CD4-positive, alpha-beta T cell treated with Interleukin-17A for 4 hours (primary cell): ENCODE measurements around the gene PELI2.

ENCODE experiments used
- DNase-seq: peaks from one replicate; pipeline ENCODE4 v3.0.0-alpha.2; 2020; ENCODE audit warnings: mixed read lengths

PELI2 gene

DNA sequence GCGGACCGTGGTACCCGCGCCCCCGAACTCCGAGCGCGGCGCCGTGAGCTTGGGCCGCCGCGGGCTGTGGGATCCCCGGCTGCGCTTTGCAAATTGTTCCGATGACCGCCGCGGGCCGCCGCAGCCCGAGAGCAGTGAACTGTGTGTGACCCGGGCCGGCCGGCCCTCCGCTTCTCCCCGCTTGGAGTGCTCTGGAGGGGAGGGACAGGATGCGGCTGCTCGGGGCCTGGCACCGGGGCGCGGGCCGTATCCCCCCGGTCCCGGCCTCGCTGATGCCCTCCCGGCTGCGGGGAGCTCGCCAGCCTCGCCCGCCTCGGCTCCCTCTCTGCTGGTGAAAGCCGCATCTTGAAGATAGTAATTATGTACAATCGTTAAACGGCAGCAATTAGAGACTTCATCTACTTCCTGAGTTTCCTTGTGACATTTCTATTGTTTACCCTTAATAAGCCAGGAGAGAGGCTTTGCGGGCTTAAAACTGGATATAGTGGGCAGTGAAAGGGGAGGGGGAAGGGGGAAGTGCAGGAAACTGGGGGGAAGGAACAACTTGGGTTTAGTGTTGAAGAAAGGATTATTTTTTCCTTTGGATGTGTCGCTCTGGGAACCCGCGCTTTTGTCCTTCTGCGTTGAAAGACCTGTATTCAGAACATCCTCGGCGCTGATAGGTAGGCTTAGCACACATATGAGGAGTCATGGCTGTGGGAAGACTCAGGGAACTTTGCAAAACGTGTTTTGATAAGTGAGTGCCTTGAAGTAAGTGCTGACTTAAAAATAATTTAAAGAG is 1.2 kb downstream of the PELI2 start:
- DNase-seq, result peak; percentile 41

DNA sequence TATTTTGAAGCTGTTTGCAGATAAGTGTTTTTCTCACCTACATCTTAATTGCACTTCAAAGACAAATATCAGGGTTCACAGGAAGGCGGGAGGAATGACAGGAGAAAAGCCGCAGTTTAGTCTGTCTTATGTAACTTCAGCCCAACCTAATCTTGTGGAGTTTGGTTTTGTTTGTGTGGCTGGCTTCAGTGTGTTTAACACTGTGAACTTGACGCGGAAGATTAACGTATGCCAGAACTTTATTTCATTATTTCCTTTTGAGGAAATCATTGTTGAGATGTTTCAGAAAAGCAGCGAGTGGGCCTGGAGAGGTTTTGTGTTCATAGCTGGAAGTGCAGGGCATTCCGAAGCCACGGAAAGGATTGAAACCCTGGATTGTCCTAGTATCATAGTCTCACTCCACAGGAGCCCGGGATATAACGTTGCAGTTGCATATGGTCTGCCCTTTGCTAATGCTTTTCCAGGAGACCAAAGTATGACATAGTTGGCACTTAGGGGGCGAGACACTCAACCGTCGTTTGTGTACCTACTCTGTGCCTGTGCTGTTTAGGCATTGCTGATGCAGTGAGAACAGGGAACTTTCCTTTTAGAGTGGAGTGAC is 2.0 kb downstream of the PELI2 start:
- peak; percentile 15 for DNase-seq

DNA sequence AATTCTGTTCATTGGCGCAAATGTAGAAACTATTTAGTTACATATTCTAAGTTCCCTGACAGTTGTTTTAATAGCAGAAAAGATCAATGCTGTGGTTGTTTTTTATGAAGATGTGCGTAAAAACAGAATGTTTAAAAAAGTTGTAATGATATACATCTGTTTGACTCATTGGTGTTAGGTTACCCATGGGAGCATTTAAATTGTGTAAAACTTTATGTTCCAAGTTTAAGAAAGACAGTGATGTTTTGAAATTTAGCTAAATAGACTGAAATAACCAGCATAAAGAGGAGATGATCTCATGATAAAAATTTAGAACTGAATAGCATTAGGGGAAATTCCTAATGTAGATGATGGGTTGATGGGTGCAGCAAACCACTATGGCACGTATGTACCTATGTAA is 3.6 kb downstream of the PELI2 start:
- DNase-seq, result no peak

DNA sequence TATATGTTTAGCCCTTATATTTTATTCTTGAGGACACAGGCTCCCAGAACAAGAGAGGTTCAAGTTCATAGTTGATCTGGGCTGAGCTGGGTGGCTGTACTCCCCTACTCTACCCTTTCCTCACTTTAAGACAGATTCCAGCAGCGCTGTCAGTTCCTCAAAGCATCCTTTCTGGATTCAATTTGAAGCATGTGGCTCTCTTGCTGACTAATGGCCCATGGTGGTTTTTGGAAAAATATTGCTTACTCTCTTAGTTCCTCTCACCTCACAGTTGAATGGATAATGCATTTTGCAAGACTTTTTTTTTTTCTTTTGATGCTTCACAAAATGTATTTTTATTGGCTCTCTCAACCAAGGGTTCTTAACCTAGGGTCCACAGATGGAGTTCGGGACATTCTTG is 4.1 kb downstream of the PELI2 start:
- DNase-seq, result no peak

DNA sequence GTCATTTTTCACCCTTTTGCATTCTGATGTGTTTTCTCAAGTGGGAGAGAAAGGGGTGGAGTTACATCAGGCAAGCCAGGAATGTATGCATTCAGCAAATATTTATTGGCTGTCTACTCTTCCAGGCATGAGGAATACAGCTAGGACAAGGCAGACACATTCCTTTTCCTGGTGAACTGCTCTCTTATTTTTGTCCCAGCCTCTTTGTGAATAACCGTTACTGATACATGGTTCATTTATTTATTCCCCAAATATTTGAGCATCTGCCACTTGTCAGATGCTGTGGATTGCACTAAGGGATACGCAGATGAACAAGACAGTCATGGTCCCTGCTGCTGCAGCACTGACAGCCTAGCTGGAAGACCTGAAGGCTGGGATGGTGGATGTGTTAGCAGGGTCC is 6.1 kb downstream of the PELI2 start:
- no peak for DNase-seq

DNA sequence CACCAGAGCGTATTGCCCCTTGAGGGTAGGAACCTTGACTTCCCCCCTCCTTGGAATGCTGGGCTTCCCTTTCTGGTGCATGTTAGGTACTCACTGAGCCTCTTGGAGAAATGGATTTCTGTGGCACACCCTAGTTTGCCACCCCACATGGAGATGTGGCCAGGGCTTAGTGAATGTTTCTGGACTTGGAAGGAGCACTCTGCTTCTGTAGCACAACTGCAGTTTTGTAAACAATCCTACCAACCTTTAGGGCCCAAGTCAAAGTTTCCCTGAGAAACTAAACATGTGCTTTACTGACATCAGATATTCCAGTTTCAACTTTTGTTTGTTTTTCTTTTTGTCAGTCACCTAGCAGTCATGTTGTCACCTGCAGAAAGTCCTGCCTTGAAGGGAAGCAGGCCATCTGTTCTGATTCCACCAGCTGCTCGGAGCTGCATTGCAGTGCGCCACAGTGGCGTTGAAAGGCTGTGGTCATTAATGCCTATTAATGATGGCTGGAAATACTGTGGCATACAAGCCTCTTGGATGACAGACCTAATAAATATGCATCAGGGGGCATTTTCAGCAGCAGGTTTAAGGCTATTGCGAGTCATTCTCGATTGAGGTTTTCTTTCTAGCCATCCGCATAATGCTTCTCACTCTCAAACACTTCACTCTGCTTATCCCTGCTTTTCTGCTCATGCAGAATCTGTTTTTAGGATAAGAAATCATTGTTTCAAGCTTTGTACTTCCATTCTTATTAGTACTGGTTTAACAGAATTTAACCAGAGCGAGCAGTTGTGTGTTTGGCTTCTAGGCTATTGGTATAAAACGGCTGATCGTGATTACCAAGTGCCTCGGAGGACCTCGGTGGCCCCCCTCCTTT is 7.8 kb downstream of the PELI2 start:
- DNase-seq, result no peak

DNA sequence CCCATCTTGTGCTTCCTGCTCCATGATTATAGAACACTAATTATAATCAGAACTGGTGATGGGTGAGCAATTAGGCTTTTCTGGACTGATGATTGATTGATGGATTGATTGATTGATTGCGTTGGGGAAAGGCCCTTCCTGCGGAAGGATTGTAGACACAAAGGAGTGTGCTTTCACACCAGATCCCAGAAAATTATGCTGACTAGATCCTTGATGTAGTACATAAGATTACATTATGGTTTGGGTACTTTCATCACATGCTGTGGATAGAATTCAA is 8.4 kb downstream of the PELI2 start:
- no peak for DNase-seq

DNA sequence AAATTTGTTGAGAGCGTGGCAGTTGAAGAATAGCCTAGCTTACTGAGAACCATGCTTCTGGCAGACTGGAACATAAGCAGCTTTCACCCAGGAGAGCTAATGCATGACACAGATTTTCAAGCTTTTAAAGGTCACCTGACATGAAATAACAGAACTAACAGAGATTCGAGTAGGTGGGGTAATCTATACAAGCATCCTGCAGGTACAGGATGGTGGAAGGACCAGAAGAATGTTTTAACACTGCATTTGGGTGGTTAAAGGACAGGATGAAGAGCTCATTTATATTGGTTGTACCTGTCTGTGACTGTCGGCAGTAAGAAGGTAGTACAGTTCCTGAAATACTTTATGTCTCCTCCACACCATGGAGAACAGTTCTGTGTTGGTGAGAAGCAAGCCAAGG is 8.9 kb downstream of the PELI2 start:
- no peak for DNase-seq

DNA sequence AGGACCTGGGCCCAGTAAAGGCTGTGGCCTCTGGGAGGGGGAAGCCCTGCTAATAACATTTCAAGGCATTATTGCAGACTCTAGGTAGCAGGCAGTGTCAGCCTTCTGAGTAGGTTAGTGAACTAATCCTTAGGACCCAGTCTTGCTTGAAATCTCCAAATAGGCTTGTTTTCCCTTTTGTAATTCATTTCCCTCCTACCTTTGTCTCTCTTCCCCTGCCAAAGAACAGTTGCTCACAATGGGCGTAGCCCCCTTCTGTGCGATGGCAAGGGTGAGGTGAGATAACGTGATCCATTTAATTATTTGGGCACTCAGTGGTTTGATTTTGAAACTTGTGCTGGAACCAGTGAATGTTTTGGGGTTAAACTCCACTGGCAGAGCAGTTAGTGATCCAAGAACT is 10.9 kb downstream of the PELI2 start:
- no peak for DNase-seq

DNA sequence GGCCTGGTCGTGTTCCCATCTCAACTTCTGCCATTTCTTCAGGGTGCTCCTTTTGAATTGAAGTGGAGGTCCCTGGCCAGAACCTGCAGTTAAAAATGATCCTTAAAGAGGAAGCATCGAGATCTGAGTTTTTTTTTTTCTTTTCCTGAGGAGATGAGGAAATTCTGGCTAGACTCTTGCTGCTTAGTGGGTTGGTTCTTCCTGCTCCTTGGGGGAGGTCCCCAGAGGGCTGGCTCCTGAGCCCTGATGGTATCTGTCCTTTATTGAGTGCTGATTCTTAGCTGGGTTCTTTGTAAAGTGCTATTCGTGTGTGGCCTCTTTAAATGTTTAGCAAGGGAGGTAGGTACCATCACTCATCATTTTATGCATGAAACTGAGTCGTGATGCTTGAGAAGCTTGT is 11.7 kb downstream of the PELI2 start:
- no peak for DNase-seq

DNA sequence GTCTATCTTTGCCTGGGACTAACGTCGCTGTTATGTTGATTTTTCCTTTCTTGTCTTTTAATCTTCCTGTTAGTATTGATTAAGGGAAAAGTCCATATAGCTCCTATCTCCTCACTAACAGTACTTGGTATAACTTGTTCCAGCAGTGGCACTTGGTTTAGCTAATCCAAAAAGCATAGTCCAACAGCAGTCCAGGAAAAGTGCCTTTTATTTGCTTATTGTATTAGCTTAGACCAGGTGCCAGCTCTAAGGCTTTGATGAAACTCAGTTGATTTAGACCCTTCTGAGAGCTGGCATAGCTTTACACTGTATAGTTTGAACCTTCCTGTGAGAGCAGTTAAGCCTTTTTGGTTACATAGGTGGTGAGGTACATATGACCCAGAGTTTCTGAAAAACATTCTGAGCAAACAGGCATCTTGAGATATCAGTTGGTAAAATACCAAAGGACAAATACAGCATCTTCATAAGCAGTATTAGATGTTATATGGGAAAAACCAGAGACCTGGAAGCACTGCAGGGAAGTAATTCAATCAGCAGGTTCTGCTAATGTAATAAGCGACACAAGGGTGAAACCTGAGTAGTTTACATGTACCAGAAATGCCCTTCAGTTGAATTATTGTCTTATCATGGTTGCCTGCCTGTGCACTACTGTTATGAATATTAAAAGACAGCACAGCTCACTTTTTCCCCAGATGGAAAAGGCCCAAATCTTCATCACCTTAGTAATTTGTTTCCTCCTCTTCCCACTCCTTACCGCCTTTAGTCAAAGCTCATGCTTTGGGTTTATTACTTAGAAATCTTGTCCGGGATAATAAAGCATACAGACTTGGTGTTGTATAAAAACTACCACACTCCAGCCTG is 13.0 kb downstream of the PELI2 start:
- no peak for DNase-seq

DNA sequence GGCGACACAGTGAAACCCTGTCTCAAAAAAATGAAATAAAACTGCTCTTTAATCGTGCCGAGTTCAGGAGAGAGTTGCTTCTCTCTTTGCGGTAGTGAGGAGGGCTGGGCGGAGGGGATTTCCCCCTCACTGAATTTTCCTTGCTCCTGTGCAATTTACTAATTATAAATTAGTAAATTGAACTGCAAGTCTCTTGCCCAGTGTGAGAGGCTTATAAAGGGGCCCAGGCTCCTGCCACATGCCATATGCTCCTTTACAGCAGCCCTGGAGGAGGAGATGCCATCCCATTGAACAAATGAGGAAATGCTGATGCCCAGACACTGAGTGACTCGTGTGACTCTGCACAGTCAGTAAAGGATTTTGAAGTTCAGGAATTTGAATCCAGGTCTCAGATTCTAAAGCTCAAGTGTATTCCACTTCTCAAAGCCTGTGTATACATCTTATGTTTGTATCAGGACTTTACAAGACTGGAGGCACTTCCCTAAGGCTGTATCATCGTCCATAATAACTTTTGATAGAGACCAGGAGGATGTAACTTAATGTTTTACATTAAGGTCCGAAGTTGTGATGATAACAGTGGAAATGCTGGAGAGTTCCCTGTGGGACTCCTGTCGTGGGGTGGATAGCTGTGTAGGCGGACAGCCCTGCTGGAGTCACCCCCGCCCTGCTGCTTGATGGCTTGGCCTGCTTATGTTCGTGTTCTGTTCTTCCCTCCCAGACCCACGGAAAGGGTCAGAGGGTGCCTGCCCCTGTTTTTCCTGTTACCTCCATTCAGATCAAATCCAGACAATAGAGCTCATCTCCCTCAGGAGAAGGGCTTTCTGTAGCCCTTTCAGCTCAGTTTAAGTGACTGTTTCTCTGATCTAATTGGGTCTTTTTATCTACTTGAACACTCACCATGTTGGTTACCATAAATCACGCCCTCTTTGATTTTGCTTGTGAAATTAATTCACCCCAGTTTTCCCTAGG is 13.9 kb downstream of the PELI2 start:
- no peak for DNase-seq

DNA sequence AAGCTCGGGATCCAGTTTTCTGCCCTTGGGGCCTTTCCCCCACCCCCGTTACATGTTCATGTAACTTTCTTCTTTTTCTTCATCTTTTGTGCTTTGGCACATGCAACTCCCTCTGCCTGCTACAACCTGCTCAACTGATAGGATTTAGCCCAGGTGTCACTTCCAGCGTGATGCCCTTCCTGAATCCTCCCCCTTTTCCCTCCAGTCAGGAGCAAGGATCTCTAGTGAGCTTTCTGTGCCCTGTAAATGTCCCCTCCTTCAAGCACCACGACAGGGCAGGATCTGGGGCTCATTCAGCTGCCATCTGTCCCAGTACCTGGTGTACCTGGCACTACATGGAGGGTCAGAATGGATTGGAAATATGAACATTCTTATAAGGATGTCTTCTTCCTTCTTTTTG is 15.3 kb downstream of the PELI2 start:
- DNase-seq, result no peak

DNA sequence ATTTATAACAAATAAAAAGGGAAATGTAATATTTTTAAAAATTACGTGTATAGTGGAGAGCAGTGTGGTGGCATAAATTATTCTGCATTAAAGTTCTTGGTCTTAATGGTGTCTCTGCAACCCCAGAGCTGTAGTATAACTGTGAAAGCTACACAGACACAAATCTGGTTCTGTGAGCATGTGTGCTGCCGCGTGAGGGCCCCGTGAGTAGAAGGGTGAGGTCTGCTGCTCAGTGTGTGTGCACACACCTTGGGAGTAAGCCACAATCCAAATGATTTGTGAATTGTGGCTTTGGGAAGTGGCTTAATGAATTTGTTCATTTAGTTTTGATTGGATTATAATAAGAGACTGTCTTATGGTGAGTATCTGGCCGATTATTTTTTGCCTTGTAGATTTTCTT is 16.8 kb downstream of the PELI2 start:
- no peak for DNase-seq

DNA sequence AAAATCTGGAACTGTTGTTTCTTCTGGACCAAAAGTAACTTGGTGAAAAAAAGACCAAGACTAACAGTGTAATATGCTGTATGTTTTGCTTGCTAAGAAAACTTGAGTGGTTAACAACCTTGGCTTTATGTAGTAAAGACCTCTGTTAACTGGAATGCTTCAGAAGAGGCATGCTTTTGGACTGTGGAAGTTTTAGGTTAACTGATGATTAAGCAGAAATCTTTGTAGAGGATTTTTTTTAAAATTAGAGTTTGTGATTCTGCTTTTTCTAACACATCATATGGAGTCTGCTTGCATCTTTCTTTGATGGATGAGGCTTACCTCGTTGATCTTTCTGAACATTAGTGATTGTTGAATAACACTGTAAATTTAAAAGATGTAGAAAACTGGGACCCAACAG is 17.5 kb downstream of the PELI2 start:
- DNase-seq, result no peak

DNA sequence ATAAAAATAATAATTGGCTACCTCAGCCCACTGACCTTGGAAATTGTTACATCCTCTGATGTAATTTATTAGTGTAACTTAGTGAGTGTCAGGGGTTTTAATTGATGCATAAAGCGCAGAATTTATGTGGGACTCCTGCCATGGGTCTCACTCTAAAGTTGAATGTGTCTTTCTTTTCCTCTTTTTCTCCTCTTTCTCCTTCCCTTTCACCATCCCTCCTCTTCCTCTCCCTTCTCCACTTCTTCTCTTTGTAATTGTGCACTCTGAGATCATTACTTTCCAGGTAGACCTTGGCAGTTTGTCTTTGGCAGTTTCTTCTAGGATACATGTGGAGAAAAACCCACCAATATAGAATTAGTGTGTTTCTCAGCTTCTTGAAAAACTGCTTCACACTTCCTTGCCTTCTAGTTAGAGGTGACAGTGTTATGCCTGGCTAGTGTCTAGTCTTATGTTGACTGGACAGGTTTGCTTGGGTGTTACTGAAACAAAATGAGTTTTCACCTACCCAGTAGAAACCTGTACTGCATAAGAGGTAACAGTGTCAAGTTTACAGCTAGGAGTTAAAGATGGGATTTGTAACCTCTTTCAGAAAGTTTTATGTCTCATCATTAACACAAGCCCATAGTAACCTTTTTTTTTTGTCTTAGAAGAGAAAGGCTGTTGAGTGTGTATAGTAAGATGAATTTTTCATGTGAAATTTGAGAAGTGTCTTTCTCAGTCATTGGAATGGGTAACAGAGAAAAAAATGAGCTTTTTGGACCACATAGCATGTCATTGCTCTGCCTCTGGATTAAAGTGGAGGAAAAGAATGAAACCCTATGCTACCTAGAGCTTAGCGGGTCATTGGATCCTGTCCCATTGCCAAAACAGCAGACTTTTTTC is 18.6 kb downstream of the PELI2 start:
- DNase-seq, result no peak

DNA sequence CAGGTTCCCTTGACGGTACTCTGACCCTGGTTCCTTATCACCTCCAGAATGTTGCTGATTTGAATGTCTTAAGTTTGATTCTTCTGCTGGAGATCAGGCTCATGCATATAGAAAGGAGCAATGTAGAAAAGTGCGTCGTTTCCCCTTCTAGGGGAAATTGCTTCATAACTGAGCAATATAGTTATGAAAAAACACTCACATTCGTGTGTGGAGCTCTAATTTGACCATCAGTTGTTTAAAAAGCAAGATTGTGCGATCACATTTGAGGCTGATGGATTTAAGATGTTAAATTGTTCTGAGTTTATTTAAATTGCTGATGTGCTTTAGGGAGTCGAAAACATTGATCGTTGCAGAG is 19.2 kb downstream of the PELI2 start:
- DNase-seq, result no peak

DNA sequence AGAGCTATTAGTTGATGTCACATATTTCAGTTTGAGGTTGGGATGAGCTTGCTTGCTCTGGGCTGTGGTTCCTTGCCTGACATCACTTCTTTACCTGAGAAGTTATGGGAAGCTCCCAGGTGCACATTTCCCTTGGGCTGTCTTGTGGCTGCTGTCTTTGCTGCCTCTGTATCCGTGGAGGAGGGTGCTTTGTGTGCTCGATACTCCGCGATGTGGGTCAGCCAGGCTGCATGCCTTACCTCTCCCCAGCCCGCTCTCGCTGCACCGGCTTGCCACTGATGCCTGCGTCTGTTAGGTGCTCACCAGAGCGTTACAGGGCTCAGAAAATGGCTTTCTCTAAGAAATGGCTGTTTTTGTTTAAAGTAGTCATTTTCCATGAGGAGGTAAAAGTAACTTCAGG is 19.6 kb downstream of the PELI2 start:
- no peak for DNase-seq

DNA sequence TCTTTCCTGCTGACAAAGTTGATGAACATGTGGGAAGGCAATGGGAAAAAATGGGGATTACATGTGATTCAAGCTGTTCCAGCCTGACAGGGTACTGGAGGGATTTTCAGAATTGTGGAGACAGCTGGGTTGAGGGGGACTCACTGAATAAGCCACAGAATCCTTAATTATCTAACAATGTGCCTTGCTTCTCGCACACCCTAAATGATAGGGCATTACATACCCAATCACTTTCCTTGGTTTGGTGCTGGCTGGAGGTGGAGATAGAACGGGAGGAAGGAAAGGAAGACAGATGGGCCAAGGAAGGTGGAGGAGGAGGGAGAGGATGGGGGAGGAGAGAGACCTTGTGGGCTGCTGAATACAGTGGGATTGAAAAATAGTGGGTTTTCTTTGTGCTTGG is 20.7 kb downstream of the PELI2 start:
- no peak for DNase-seq

DNA sequence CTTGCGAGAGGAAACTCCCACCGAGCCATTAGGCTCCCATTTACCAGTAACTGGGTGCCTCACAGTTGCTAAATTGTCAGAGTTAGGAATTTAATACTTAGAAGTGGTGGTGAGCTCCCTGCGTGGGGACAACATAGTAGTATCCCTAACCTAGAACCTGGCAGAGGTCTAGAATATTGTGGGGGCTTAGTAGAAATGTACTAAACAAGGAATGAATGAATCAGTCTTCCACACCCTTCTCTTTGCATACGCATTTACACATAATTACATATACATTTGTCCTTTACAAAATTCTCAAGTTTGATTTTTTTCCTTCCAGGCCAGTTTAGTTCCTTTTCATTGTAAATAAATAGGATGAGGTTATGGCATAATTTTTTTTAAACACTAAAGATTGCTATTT is 24.1 kb downstream of the PELI2 start:
- no peak for DNase-seq

DNA sequence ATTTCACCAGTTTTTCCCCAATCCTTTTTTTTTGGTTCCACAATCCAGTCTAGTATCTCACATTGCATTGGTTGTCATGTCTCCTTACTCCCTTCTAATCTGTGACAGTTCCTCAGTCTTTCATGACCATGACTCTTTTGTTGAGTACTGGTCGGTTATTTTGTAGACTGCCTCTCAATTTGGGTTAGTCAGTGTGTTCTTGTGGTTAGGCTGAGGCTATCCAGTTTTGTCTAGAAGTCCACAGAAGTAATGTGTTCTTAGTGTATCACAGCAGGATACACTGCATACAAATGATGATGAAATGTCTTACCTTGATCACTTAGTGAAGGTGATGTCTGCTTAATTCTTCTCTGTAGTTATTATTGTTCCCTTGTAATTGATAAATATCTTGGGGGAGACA is 24.8 kb downstream of the PELI2 start:
- DNase-seq, result no peak
